ENCODE data around the gene NT5C.
A peak's percentile ranks its signal among the peaks of the same experiment; 100 is the strongest.
"Not testable (repeated sequence)": the region's sequence is repeated elsewhere in the genome, so short reads cannot be mapped to it uniquely, and the experiment has no call there.

NT5C gene

GRCh38 chr17:75131278-75132017 lies at the start of gene NT5C:
NT5C (minus strand) TSS chr17:75131742; CDS start chr17:75131707, 35 bp downstream.
- peak; percentile 65 for DNase-seq

GRCh38 chr17:75181110-75181509 lies 49.6 kb upstream of the NT5C start:
- DNase-seq: no peak

- DNase-seq: no peak
These were observed 46.9 kb upstream of the NT5C start for GRCh38 chr17:75178453-75178852.

- DNase-seq: no peak
These were observed 45.1 kb upstream of the NT5C start for GRCh38 chr17:75176625-75177024.

- no peak for DNase-seq
These were observed 43.5 kb upstream of the NT5C start for GRCh38 chr17:75174996-75175395.

- DNase-seq: no peak
These were observed 42.0 kb upstream of the NT5C start for GRCh38 chr17:75173526-75173925.

GRCh38 chr17:75168998-75169397 lies 37.5 kb upstream of the NT5C start:
- DNase-seq: no peak

GRCh38 chr17:75164606-75165005 lies 33.1 kb upstream of the NT5C start:
- DNase-seq: not testable (repeated sequence)

- no peak for DNase-seq
These were observed 31.5 kb upstream of the NT5C start for GRCh38 chr17:75163074-75163473.

- no peak for DNase-seq
These were observed 28.7 kb upstream of the NT5C start for GRCh38 chr17:75160211-75160610.

- no peak for DNase-seq
These were observed 27.9 kb upstream of the NT5C start for GRCh38 chr17:75159196-75160031.

- DNase-seq: not testable (repeated sequence)
These were observed 26.9 kb upstream of the NT5C start for GRCh38 chr17:75158480-75158879.

GRCh38 chr17:75155191-75155601 lies 23.7 kb upstream of the NT5C start:
- DNase-seq: no peak

GRCh38 chr17:75154195-75155106 lies 22.9 kb upstream of the NT5C start, which contains the start of gene JPT1:
JPT1 (minus strand) TSS chr17:75154512; CDS start chr17:75154397, 115 bp downstream.
- peak; percentile 97 for DNase-seq

- no peak for DNase-seq
These were observed 22.2 kb upstream of the NT5C start for GRCh38 chr17:75153780-75154194.

GRCh38 chr17:75152922-75153779 lies 21.6 kb upstream of the NT5C start:
- peak; percentile 25 for DNase-seq

GRCh38 chr17:75152523-75152921 lies 21.0 kb upstream of the NT5C start:
- no peak for DNase-seq

GRCh38 chr17:75151930-75152329 lies 20.4 kb upstream of the NT5C start:
- DNase-seq: no peak

- no peak for DNase-seq
These were observed 16.5 kb upstream of the NT5C start for GRCh38 chr17:75147878-75148546.

- no peak for DNase-seq
These were observed 15.1 kb upstream of the NT5C start for GRCh38 chr17:75146592-75146991.

- no peak for DNase-seq
These were observed 13.4 kb upstream of the NT5C start for GRCh38 chr17:75144816-75145512.
